ENCODE results near the gene ECEL1.
"Not testable (repeated sequence)": the region's sequence is repeated elsewhere in the genome, so short reads cannot be mapped to it uniquely, and the experiment has no call there.

The ECEL1 gene

GRCh38 chr2:232456296-232457120, 31.1 kb downstream of the ECEL1 start:
- no peaks in the 10 kb centered on the region for H3K9me3 ChIP-seq
- H3K27ac ChIP-seq = no peak overlapping the region
- TF ChIP-seq CTCF (IDR thresholded peaks at IDR 0.05) = no peak
- H3K4me1 ChIP-seq (ENCODE audit: control insufficient read depth in 1 of 2, insufficient read depth in 1 of 2, low read depth in 1 of 2, low read length in 1 of 2) = no peaks in the 10 kb centered on the region
- no peaks in the 10 kb centered on the region for H3K36me3 ChIP-seq
- H3K27me3 ChIP-seq = peaks cover 48% of the 10 kb centered on the region
- no peak overlapping the region for H3K4me3 ChIP-seq (ENCODE audit: low read depth in 1 of 2, low read length in 1 of 2)

- Histone ChIP-seq H3K4me3 (ENCODE audit: low read depth in 1 of 2, low read length in 1 of 2) (no peak within 1 kb of the TSS), H3K27me3 (peaks cover 45% of the 10 kb centered on the region), H3K4me1 (ENCODE audit: control insufficient read depth in 1 of 2, insufficient read depth in 1 of 2, low read depth in 1 of 2, low read length in 1 of 2) (no peaks in the 10 kb centered on the region), H3K36me3 (no peaks in the 10 kb centered on the region), H3K9me3 (no peaks in the 10 kb centered on the region), H3K27ac (no peak within 1 kb of the TSS)
- no peak for TF ChIP-seq CTCF (IDR thresholded peaks at IDR 0.05)
Observed at GRCh38 chr2:232455426-232456255, 32.0 kb downstream of the ECEL1 start, which contains the start of gene ALPI. Gene ALPI (plus strand): TSS chr2:232456153. CDS start chr2:232456200, 47 bp downstream.

GRCh38 chr2:232454630-232455029, 33.0 kb downstream of the ECEL1 start:
- no peak overlapping the region for H3K4me3 ChIP-seq (ENCODE audit: low read depth in 1 of 2, low read length in 1 of 2)
- TF ChIP-seq CTCF (IDR thresholded peaks at IDR 0.05) = no peak
- H3K36me3 ChIP-seq = no peaks in the 10 kb centered on the region
- H3K27me3 ChIP-seq = peaks cover 35% of the 10 kb centered on the region
- H3K4me1 ChIP-seq (ENCODE audit: control insufficient read depth in 1 of 2, insufficient read depth in 1 of 2, low read depth in 1 of 2, low read length in 1 of 2) = no peaks in the 10 kb centered on the region
- H3K27ac ChIP-seq = no peak overlapping the region
- H3K9me3 ChIP-seq = no peaks in the 10 kb centered on the region

- not testable (repeated sequence) for H3K9me3 ChIP-seq; H3K27ac ChIP-seq; H3K36me3 ChIP-seq; H3K4me1 ChIP-seq (ENCODE audit: control insufficient read depth in 1 of 2, insufficient read depth in 1 of 2, low read depth in 1 of 2, low read length in 1 of 2); H3K4me3 ChIP-seq (ENCODE audit: low read depth in 1 of 2, low read length in 1 of 2)
- peaks cover 11% of the 10 kb centered on the region for H3K27me3 ChIP-seq
Observed at GRCh38 chr2:232451645-232452044, 36.0 kb downstream of the ECEL1 start.

GRCh38 chr2:232449964-232450363, 37.7 kb downstream of the ECEL1 start:
- Histone ChIP-seq H3K9me3 (no peaks in the 10 kb centered on the region), H3K27me3 (peaks cover 11% of the 10 kb centered on the region), H3K4me1 (ENCODE audit: control insufficient read depth in 1 of 2, insufficient read depth in 1 of 2, low read depth in 1 of 2, low read length in 1 of 2) (no peaks in the 10 kb centered on the region), H3K36me3 (no peaks in the 10 kb centered on the region), H3K27ac (no peak overlapping the region), H3K4me3 (ENCODE audit: low read depth in 1 of 2, low read length in 1 of 2) (no peak overlapping the region)
- TF ChIP-seq CTCF (IDR thresholded peaks at IDR 0.05) = no peak

GRCh38 chr2:232448304-232448690, 39.3 kb downstream of the ECEL1 start:
- no peak for TF ChIP-seq CTCF (IDR thresholded peaks at IDR 0.05)
- H3K27ac ChIP-seq = no peak overlapping the region
- H3K4me3 ChIP-seq (ENCODE audit: low read depth in 1 of 2, low read length in 1 of 2) = no peak overlapping the region
- peaks cover 9% of the 10 kb centered on the region for H3K27me3 ChIP-seq
- no peaks in the 10 kb centered on the region for H3K4me1 ChIP-seq (ENCODE audit: control insufficient read depth in 1 of 2, insufficient read depth in 1 of 2, low read depth in 1 of 2, low read length in 1 of 2)
- H3K9me3 ChIP-seq = no peaks in the 10 kb centered on the region
- H3K36me3 ChIP-seq = no peaks in the 10 kb centered on the region

All from neutrophil (primary cell).